NCI-H2029 treated with DMSO at 0.1 percent for 48 hours (cell line): ENCODE results near the gene SYNC.
"Not testable (repeated sequence)": the region's sequence is repeated elsewhere in the genome, so short reads cannot be mapped to it uniquely, and the experiment has no call there.

Source experiments
- DNase-seq: peaks from one replicate; lab custom pipeline; 2025; lab: John Stamatoyannopoulos, UW

SYNC gene

GRCh38 chr1:32724678-32725614 is 22.4 kb upstream of the SYNC start:
- no peak for DNase-seq

GRCh38 chr1:32719681-32720275 is 17.2 kb upstream of the SYNC start:
- DNase-seq, result no peak

- no peak for DNase-seq
These were observed 16.0 kb upstream of the SYNC start for GRCh38 chr1:32718527-32718926.

- no peak for DNase-seq
These were observed 15.5 kb upstream of the SYNC start for GRCh38 chr1:32718036-32718435.

GRCh38 chr1:32717503-32717902 is 14.9 kb upstream of the SYNC start:
- DNase-seq, result no peak

- peak; percentile 86 for DNase-seq
These were observed 14.0 kb upstream of the SYNC start for GRCh38 chr1:32716312-32717148.

- DNase-seq, result no peak
These were observed 13.3 kb upstream of the SYNC start for GRCh38 chr1:32715901-32716311.

GRCh38 chr1:32714277-32714676 is 11.7 kb upstream of the SYNC start:
- DNase-seq, result no peak

GRCh38 chr1:32713081-32713480 is 10.5 kb upstream of the SYNC start:
- DNase-seq, result no peak

GRCh38 chr1:32711221-32711620 is 8.7 kb upstream of the SYNC start:
- DNase-seq, result not testable (repeated sequence)

GRCh38 chr1:32709476-32709875 is 6.9 kb upstream of the SYNC start:
- DNase-seq, result no peak

- no peak for DNase-seq
These were observed 6.5 kb upstream of the SYNC start for GRCh38 chr1:32709075-32709474.

GRCh38 chr1:32706491-32706890 is 3.9 kb upstream of the SYNC start:
- no peak for DNase-seq

- DNase-seq, result no peak
These were observed 2.9 kb upstream of the SYNC start for GRCh38 chr1:32705516-32705915.

GRCh38 chr1:32703479-32704291 is 1.1 kb upstream of the SYNC start:
- DNase-seq, result no peak

- peak; percentile 36 for DNase-seq
These were observed 495 bp downstream of the SYNC start for GRCh38 chr1:32701951-32702598.

GRCh38 chr1:32701421-32701911 is 1.1 kb downstream of the SYNC start:
- DNase-seq, result no peak

GRCh38 chr1:32696996-32697395 is 5.6 kb downstream of the SYNC start:
- DNase-seq, result not testable (repeated sequence)

- no peak for DNase-seq
These were observed 6.5 kb downstream of the SYNC start for GRCh38 chr1:32696041-32696440.

- DNase-seq, result no peak
These were observed 7.3 kb downstream of the SYNC start for GRCh38 chr1:32695098-32695904.
